GM21786 (cell line): ENCODE results near the gene MARF1.
A peak's percentile ranks its signal among the peaks of the same experiment; 100 is the strongest.
"Not testable (repeated sequence)": the region's sequence is repeated elsewhere in the genome, so short reads cannot be mapped to it uniquely, and the experiment has no call there.

Experiments used
- ATAC-seq: cut with Tn5 transposase; IDR thresholded peaks from one replicate; pipeline ENCODE4 v1.9.1; 2021; ENCODE audit not compliant: unreplicated experiment

The MARF1 gene

GRCh38 chr16:15643048-15643945 is at the start of gene MARF1:
Gene MARF1 (minus strand): TSS chr16:15643154. CDS start chr16:15639233, 3,921 bp downstream.
- peak; percentile 25 for ATAC-seq

GRCh38 chr16:15692508-15692907 is 49.6 kb upstream of the MARF1 start:
- not testable (repeated sequence) for ATAC-seq

GRCh38 chr16:15691046-15691445 is 48.1 kb upstream of the MARF1 start:
- ATAC-seq: no peak

- ATAC-seq: no peak
Measured at GRCh38 chr16:15690296-15690695, 47.3 kb upstream of the MARF1 start.

GRCh38 chr16:15689290-15689689 is 46.3 kb upstream of the MARF1 start:
- ATAC-seq: no peak

GRCh38 chr16:15686287-15686686 is 43.3 kb upstream of the MARF1 start:
- no peak for ATAC-seq

- ATAC-seq: no peak
Measured at GRCh38 chr16:15682105-15682570, 39.2 kb upstream of the MARF1 start.

GRCh38 chr16:15677447-15677846 is 34.5 kb upstream of the MARF1 start:
- no peak for ATAC-seq

GRCh38 chr16:15676506-15676905 is 33.6 kb upstream of the MARF1 start:
- ATAC-seq: no peak

GRCh38 chr16:15674571-15674970 is 31.6 kb upstream of the MARF1 start:
- ATAC-seq: no peak

GRCh38 chr16:15672514-15673167 is 29.7 kb upstream of the MARF1 start:
- ATAC-seq: no peak

- ATAC-seq: not testable (repeated sequence)
Measured at GRCh38 chr16:15672127-15672513, 29.2 kb upstream of the MARF1 start.

GRCh38 chr16:15671530-15672117 is 28.7 kb upstream of the MARF1 start:
- ATAC-seq: no peak

GRCh38 chr16:15667091-15667742 is 24.3 kb upstream of the MARF1 start:
- no peak for ATAC-seq

GRCh38 chr16:15665107-15665506 is 22.2 kb upstream of the MARF1 start:
- no peak for ATAC-seq

GRCh38 chr16:15660203-15660601 is 17.2 kb upstream of the MARF1 start:
- no peak for ATAC-seq

GRCh38 chr16:15658556-15658955 is 15.6 kb upstream of the MARF1 start:
- ATAC-seq: no peak

GRCh38 chr16:15658149-15658548 is 15.2 kb upstream of the MARF1 start:
- ATAC-seq: no peak

GRCh38 chr16:15655561-15655960 is 12.6 kb upstream of the MARF1 start:
- ATAC-seq: not testable (repeated sequence)

GRCh38 chr16:15654591-15654990 is 11.6 kb upstream of the MARF1 start:
- no peak for ATAC-seq

GRCh38 chr16:15653227-15653626 is 10.3 kb upstream of the MARF1 start:
- no peak for ATAC-seq
